ENCODE data around the gene RPL36.

- no peak for TF ChIP-seq EZH2 (IDR thresholded peaks at IDR 0.05; ENCODE audit: insufficient read depth, low read length)
- TF ChIP-seq CTCF (IDR thresholded peaks at IDR 0.05; ENCODE audit: insufficient read depth, low read depth, low read length) = no peak
These were observed 15.5 kb downstream of the RPL36 start for GRCh38 chr19:5705552-5705951.
